Hepatocyte (in vitro differentiated cells): Measurements from ENCODE around the gene PCDHGA6. TPM values are rescaled to one million over a fixed set of nuclear protein-coding genes. Genes with fewer than 3 reads are reported as not detected.

Source experiments
- DNase-seq: peaks from one replicate; pipeline ENCODE4 v3.0.0-alpha.2; 2016; ENCODE audit warnings: low spot score
- H2AFZ ChIP-seq: fragments of 200-600 bp; sonication (generic); 2 replicates; pipeline ENCODE4 v1.6.0; 2016; ENCODE audit warnings: antibody characterized with exemption, mild to moderate bottlenecking
- H3K27ac ChIP-seq: fragments of 200-600 bp; sonication (generic); 2 replicates; pipeline ENCODE4 v1.5.1; 2016; ENCODE audit warnings: mild to moderate bottlenecking
- H3K27me3 ChIP-seq: fragments of 200-600 bp; sonication (generic); 2 replicates; pipeline ENCODE4 v1.6.1; 2016
- H3K36me3 ChIP-seq: fragments of 200-600 bp; sonication (generic); replicated peaks from 2 replicates; pipeline ENCODE4 v1.5.1; 2016; ENCODE audit warnings: low read depth; ENCODE audit not compliant: insufficient read depth
- H3K4me1 ChIP-seq: fragments of 200-600 bp; sonication (generic); 2 replicates; pipeline ENCODE4 v1.5.1; 2016; ENCODE audit warnings: mild to moderate bottlenecking, moderate library complexity; ENCODE audit not compliant: insufficient read depth
- H3K4me2 ChIP-seq: fragments of 200-600 bp; sonication (generic); 2 replicates; pipeline ENCODE4 v1.6.0; 2016
- H3K4me3 ChIP-seq: fragments of 200-600 bp; sonication (generic); 2 replicates; pipeline ENCODE4 v1.5.1; 2016; ENCODE audit warnings: mild to moderate bottlenecking
- H3K79me2 ChIP-seq: fragments of 200-600 bp; sonication (generic); 2 replicates; pipeline ENCODE4 v1.6.0; 2017; ENCODE audit warnings: mild to moderate bottlenecking
- H3K9me2 ChIP-seq: fragments of 200-600 bp; sonication (generic); replicated peaks from 2 replicates; pipeline ENCODE4 v1.6.0; 2017; ENCODE audit warnings: mild to moderate bottlenecking; ENCODE audit not compliant: insufficient read depth
- H3K9me3 ChIP-seq: fragments of 200-600 bp; sonication (generic); 2 replicates; pipeline ENCODE4 v1.5.1; 2016; ENCODE audit warnings: low read depth, mild to moderate bottlenecking
- H4K20me1 ChIP-seq: fragments of 200-600 bp; sonication (generic); 2 replicates; pipeline ENCODE4 v1.6.0; 2016; ENCODE audit warnings: mild to moderate bottlenecking; ENCODE audit not compliant: insufficient read depth, poor library complexity, severe bottlenecking
- CTCF ChIP-seq: fragments of 200-600 bp; sonication (generic); IDR thresholded peaks from 2 replicates; pipeline ENCODE4 v1.5.1; 2016; ENCODE audit warnings: antibody characterized with exemption, mild to moderate bottlenecking; ENCODE audit not compliant: poor library complexity
- EZH2 ChIP-seq: fragments of 200-600 bp; sonication (generic); IDR thresholded peaks from 2 replicates; pipeline ENCODE4 v1.6.1; 2016; ENCODE audit warnings: antibody characterized with exemption, mild to moderate bottlenecking, borderline replicate concordance
- EZH2phosphoT487 ChIP-seq: fragments of 200-600 bp; sonication (generic); IDR thresholded peaks from one replicate; pipeline ENCODE4 v1.6.1; 2018; ENCODE audit warnings: antibody characterized with exemption, mild to moderate bottlenecking, low read depth, moderate library complexity; ENCODE audit not compliant: unreplicated experiment, severe bottlenecking
- WGBS: methylation state at CpG from one replicate; pipeline ENCODE4 v1.1.6; 2016; ENCODE audit warnings: low lambda C conversion rate; ENCODE audit errors: missing lambda C conversion rate; 5-methylcytosine and 5-hydroxymethylcytosine counted together
- polyA plus RNA-seq: library from polyadenylated mRNA; unstranded; fragments of >200 nt; fragmentation: Nextera tagmentation; extraction: Ambion mirVana; gene quantifications from 2 replicates; pipeline ENCODE4 v1.2.1, GENCODE V29; 2016
- total RNA-seq: library from RNA; depleted of rRNA; stranded (reverse); fragments of >200 nt; gene quantifications from 2 replicates; pipeline ENCODE4 v1.2.3, GENCODE V29; 2014

Gene PCDHGA6
- total and polyA plus RNA-seq, 2 experiments from 2014 or later, result 0.11 TPM; not detected in 1

DNA sequence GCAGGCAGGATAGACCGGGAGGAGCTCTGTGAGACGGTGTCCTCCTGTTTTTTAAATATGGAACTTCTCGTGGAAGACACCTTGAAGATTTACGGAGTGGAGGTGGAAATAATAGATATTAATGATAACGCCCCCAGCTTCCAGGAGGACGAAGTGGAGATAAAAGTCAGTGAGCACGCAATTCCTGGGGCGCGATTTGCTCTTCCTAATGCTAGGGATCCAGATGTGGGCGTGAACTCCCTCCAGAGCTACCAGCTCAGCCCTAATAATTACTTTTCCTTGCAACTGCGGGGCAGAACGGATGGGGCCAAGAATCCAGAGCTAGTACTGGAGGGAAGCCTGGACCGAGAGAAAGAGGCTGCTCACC, 47.8 kb downstream of the PCDHGA6 start:
- peak overlapping the region; percentile 29 for H3K4me3 ChIP-seq

GRCh38 chr5:141422742-141423291, 49.1 kb downstream of the PCDHGA6 start:
- H3K9me2 ChIP-seq, result no peaks in the 10 kb centered on the region
- no peak overlapping the region for H3K4me3 ChIP-seq
- H3K9me3 ChIP-seq, result peaks cover 90% of the 10 kb centered on the region
- 99% methylated on average over 40 of the region's 42 CpGs for WGBS
- H3K79me2 ChIP-seq, result peaks cover 13% of the 10 kb centered on the region
- H3K27ac ChIP-seq, result no peak overlapping the region
- no peaks in the 10 kb centered on the region for H4K20me1 ChIP-seq
- no peak overlapping the region for H2AFZ ChIP-seq
- no peak overlapping the region for H3K4me2 ChIP-seq
- no peaks in the 10 kb centered on the region for H3K27me3 ChIP-seq
- no peaks in the 10 kb centered on the region for H3K4me1 ChIP-seq
- no peak for DNase-seq
- no peak for TF ChIP-seq EZH2phosphoT487
- peaks cover 14% of the 10 kb centered on the region for H3K36me3 ChIP-seq

More for the DNA sequence above, 47.8 kb downstream of the PCDHGA6 start:
- Histone ChIP-seq H3K4me2 (peak overlapping the region; percentile 60), H3K27ac (no peak overlapping the region), H3K36me3 (peaks cover 14% of the 10 kb centered on the region), H3K9me2 (no peaks in the 10 kb centered on the region), H3K4me1 (no peaks in the 10 kb centered on the region), H2AFZ (no peak overlapping the region), H3K9me3 (peaks cover 77% of the 10 kb centered on the region), H3K79me2 (peaks cover 13% of the 10 kb centered on the region), H4K20me1 (no peaks in the 10 kb centered on the region), H3K27me3 (no peaks in the 10 kb centered on the region)
- TF ChIP-seq CTCF (no peak), EZH2 (no peak), EZH2phosphoT487 (no peak)
- WGBS, result 72% methylated on average over 13 of the region's 13 CpGs
- no peak for DNase-seq

DNA sequence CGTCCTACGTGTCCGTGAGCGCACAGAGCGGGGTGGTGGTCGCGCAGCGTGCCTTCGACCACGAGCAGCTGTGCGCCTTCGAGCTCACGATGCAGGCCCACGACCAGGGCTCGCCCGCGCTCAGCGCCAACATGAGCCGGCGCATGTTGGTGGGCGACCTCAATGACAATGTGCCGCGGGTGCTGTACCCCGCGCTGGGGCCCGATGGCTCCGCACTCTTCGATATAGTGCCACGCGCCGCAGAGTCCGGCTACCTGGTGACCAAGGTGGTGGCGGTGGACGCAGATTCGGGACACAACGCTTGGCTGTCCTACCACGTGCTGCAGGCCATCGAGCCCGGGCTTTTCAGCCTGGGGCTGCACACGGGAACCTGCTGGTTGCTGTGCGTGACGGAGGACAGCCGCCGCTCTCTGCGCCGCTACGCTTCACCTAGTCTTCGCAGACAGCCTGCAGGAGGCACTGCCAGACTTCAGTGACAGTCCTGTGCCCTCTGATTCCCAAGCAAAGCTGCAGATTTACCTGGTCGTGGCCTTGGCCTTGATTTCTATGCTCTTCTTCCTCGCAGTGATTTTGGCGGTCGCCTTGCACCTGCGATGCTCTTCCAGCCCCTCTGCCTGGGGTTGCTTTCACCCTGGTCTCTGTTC, 54.2 kb downstream of the PCDHGA6 start:
- TF ChIP-seq EZH2, result no peak
- over 99% methylated on average over 50 of the region's 53 CpGs for WGBS
- Histone ChIP-seq H3K27ac (no peak overlapping the region), H4K20me1 (no peaks in the 10 kb centered on the region), H3K4me2 (no peak overlapping the region), H3K9me2 (no peaks in the 10 kb centered on the region), H2AFZ (no peak overlapping the region), H3K79me2 (peaks cover 15% of the 10 kb centered on the region), H3K4me1 (no peaks in the 10 kb centered on the region), H3K27me3 (no peaks in the 10 kb centered on the region), H3K4me3 (no peak overlapping the region), H3K36me3 (peaks cover 15% of the 10 kb centered on the region), H3K9me3 (peaks cover 83% of the 10 kb centered on the region)
- DNase-seq, result no peak

Other genes with a start within 250 kb of the PCDHGA6 start
Only the 30 nearest of the 36 such genes appear.
- 1.2 and 2.3 TPM in 2 replicates for gene PCDHB9, start 186.7 kb upstream of the PCDHGA6 start, total RNA-seq
- 0.33 and 1.0 TPM in 2 replicates for gene PCDHB9, start 186.7 kb upstream of the PCDHGA6 start, polyA plus RNA-seq
- 2.4 and 3.1 TPM in 2 replicates for gene PCDHB10, start 181.5 kb upstream of the PCDHGA6 start, total RNA-seq
- gene PCDHB10, start 181.5 kb upstream of the PCDHGA6 start, polyA plus RNA-seq, result 2.7 and 2.8 TPM in 2 replicates
- gene PCDHB11, start 174.3 kb upstream of the PCDHGA6 start, total RNA-seq, result 0.92 and 2.1 TPM in 2 replicates
- 1.2 and 1.8 TPM in 2 replicates for gene PCDHB11, start 174.3 kb upstream of the PCDHGA6 start, polyA plus RNA-seq
- 1.1 and 1.4 TPM in 2 replicates for gene PCDHB12, start 165.2 kb upstream of the PCDHGA6 start, total RNA-seq
- gene PCDHB12, start 165.2 kb upstream of the PCDHGA6 start, polyA plus RNA-seq, result 0.86 and 0.97 TPM in 2 replicates
- gene PCDHB13, start 160.0 kb upstream of the PCDHGA6 start, total RNA-seq, result 1.9 and 2.0 TPM in 2 replicates
- 0.50 and 1.1 TPM in 2 replicates for gene PCDHB13, start 160.0 kb upstream of the PCDHGA6 start, polyA plus RNA-seq
- 3.9 and 4.3 TPM in 2 replicates for gene PCDHB14, start 150.5 kb upstream of the PCDHGA6 start, total RNA-seq
- gene PCDHB14, start 150.5 kb upstream of the PCDHGA6 start, polyA plus RNA-seq, result 2.2 and 3.0 TPM in 2 replicates
- 1.8 and 3.3 TPM in 2 replicates for gene PCDHB15, start 128.5 kb upstream of the PCDHGA6 start, total RNA-seq
- gene PCDHB15, start 128.5 kb upstream of the PCDHGA6 start, polyA plus RNA-seq, result 2.0 and 2.6 TPM in 2 replicates
- 0.50 and 1.7 TPM in 2 replicates for gene SLC25A2, start 69.8 kb upstream of the PCDHGA6 start, total RNA-seq
- gene SLC25A2, start 69.8 kb upstream of the PCDHGA6 start, polyA plus RNA-seq, result not detected in 2 replicates
- 85.2 and 96.9 TPM in 2 replicates for gene TAF7, start 53.1 kb upstream of the PCDHGA6 start, total RNA-seq
- 103 and 107 TPM in 2 replicates for gene TAF7, start 53.1 kb upstream of the PCDHGA6 start, polyA plus RNA-seq
- 0.24 and 0.33 TPM in 2 replicates for gene PCDHGA1, start 43.4 kb upstream of the PCDHGA6 start, total RNA-seq
- not detected in 2 replicates for gene PCDHGA1, start 43.4 kb upstream of the PCDHGA6 start, polyA plus RNA-seq
- 0.08 TPM in 1 of 2 replicates, not detected in the other for gene PCDHGA2, start 35.1 kb upstream of the PCDHGA6 start, total RNA-seq
- 0.10 TPM in 1 of 2 replicates, not detected in the other for gene PCDHGA2, start 35.1 kb upstream of the PCDHGA6 start, polyA plus RNA-seq
- gene PCDHGA3, start 30.1 kb upstream of the PCDHGA6 start, total RNA-seq, result not detected in 2 replicates
- gene PCDHGA3, start 30.1 kb upstream of the PCDHGA6 start, polyA plus RNA-seq, result 0.45 TPM in 1 of 2 replicates, not detected in the other
- 0.24 and 0.53 TPM in 2 replicates for gene PCDHGB1, start 23.8 kb upstream of the PCDHGA6 start, total RNA-seq
- 0.57 TPM in 1 of 2 replicates, not detected in the other for gene PCDHGB1, start 23.8 kb upstream of the PCDHGA6 start, polyA plus RNA-seq
- 0.17 and 0.28 TPM in 2 replicates for gene PCDHGA4, start 18.9 kb upstream of the PCDHGA6 start, total RNA-seq
- 0.24 TPM in 1 of 2 replicates, not detected in the other for gene PCDHGA4, start 18.9 kb upstream of the PCDHGA6 start, polyA plus RNA-seq
- gene PCDHGB2, start 13.9 kb upstream of the PCDHGA6 start, total RNA-seq, result 0.20 and 0.33 TPM in 2 replicates
- gene PCDHGB2, start 13.9 kb upstream of the PCDHGA6 start, polyA plus RNA-seq, result not detected in 2 replicates
- 0.03 and 0.20 TPM in 2 replicates for gene PCDHGA5, start 9.7 kb upstream of the PCDHGA6 start, total RNA-seq
- not detected in 2 replicates for gene PCDHGA5, start 9.7 kb upstream of the PCDHGA6 start, polyA plus RNA-seq
- gene PCDHGB3, start 3.6 kb upstream of the PCDHGA6 start, total RNA-seq, result not detected in 2 replicates
- not detected in 2 replicates for gene PCDHGB3, start 3.6 kb upstream of the PCDHGA6 start, polyA plus RNA-seq
- gene PCDHGA7, start 8.9 kb downstream of the PCDHGA6 start, total RNA-seq, result 0.04 and 0.10 TPM in 2 replicates
- gene PCDHGA7, start 8.9 kb downstream of the PCDHGA6 start, polyA plus RNA-seq, result not detected in 2 replicates
- 20.0 and 20.9 TPM in 2 replicates for gene PCDHGB4, start 13.8 kb downstream of the PCDHGA6 start, total RNA-seq
- gene PCDHGB4, start 13.8 kb downstream of the PCDHGA6 start, polyA plus RNA-seq, result 14.2 and 17.9 TPM in 2 replicates
- 1.00 and 1.5 TPM in 2 replicates for gene PCDHGA8, start 18.7 kb downstream of the PCDHGA6 start, total RNA-seq
- gene PCDHGA8, start 18.7 kb downstream of the PCDHGA6 start, polyA plus RNA-seq, result 0.28 and 0.53 TPM in 2 replicates
- gene PCDHGB5, start 24.1 kb downstream of the PCDHGA6 start, total RNA-seq, result 0.17 and 2.0 TPM in 2 replicates
- gene PCDHGB5, start 24.1 kb downstream of the PCDHGA6 start, polyA plus RNA-seq, result 0.09 and 0.30 TPM in 2 replicates
- 1.1 and 1.2 TPM in 2 replicates for gene PCDHGA9, start 28.9 kb downstream of the PCDHGA6 start, total RNA-seq
- gene PCDHGA9, start 28.9 kb downstream of the PCDHGA6 start, polyA plus RNA-seq, result not detected in 2 replicates
- gene PCDHGB6, start 34.1 kb downstream of the PCDHGA6 start, total RNA-seq, result 11.6 and 13.6 TPM in 2 replicates
- 13.1 and 15.7 TPM in 2 replicates for gene PCDHGB6, start 34.1 kb downstream of the PCDHGA6 start, polyA plus RNA-seq
- 4.5 and 6.7 TPM in 2 replicates for gene PCDHGA10, start 39.1 kb downstream of the PCDHGA6 start, total RNA-seq
- 3.0 and 3.9 TPM in 2 replicates for gene PCDHGA10, start 39.1 kb downstream of the PCDHGA6 start, polyA plus RNA-seq
- 6.9 and 8.8 TPM in 2 replicates for gene PCDHGB7, start 43.8 kb downstream of the PCDHGA6 start, total RNA-seq
- 6.7 and 8.4 TPM in 2 replicates for gene PCDHGB7, start 43.8 kb downstream of the PCDHGA6 start, polyA plus RNA-seq
- gene PCDHGA11, start 47.2 kb downstream of the PCDHGA6 start, total RNA-seq, result 1.8 and 2.7 TPM in 2 replicates
- gene PCDHGA11, start 47.2 kb downstream of the PCDHGA6 start, polyA plus RNA-seq, result 1.8 TPM in 2 replicates
- gene PCDHGA12, start 56.6 kb downstream of the PCDHGA6 start, total RNA-seq, result 0.70 and 0.96 TPM in 2 replicates
- gene PCDHGA12, start 56.6 kb downstream of the PCDHGA6 start, polyA plus RNA-seq, result 0.66 and 1.1 TPM in 2 replicates
- 16.9 and 18.9 TPM in 2 replicates for gene PCDHGC3, start 102.1 kb downstream of the PCDHGA6 start, total RNA-seq
- gene PCDHGC3, start 102.1 kb downstream of the PCDHGA6 start, polyA plus RNA-seq, result 35.8 and 40.8 TPM in 2 replicates
- 0.44 and 1.5 TPM in 2 replicates for gene PCDHGC4, start 111.1 kb downstream of the PCDHGA6 start, total RNA-seq
- 0.15 and 0.35 TPM in 2 replicates for gene PCDHGC4, start 111.1 kb downstream of the PCDHGA6 start, polyA plus RNA-seq
- gene PCDHGC5, start 115.2 kb downstream of the PCDHGA6 start, total RNA-seq, result 0.92 and 1.1 TPM in 2 replicates
- gene PCDHGC5, start 115.2 kb downstream of the PCDHGA6 start, polyA plus RNA-seq, result 0.16 TPM in 1 of 2 replicates, not detected in the other